Measurements from ENCODE around the gene SERPINA12. TPM values are rescaled to one million over a fixed set of nuclear protein-coding genes. Genes with fewer than 3 reads are reported as not detected.

Gene SERPINA12
- total and polyA plus RNA-seq, 2 of the 13 experiments (the other 11 are each of a cell fraction or from before 2014, with no cell fraction given) = 0.08 TPM; not detected in 1

DNA sequence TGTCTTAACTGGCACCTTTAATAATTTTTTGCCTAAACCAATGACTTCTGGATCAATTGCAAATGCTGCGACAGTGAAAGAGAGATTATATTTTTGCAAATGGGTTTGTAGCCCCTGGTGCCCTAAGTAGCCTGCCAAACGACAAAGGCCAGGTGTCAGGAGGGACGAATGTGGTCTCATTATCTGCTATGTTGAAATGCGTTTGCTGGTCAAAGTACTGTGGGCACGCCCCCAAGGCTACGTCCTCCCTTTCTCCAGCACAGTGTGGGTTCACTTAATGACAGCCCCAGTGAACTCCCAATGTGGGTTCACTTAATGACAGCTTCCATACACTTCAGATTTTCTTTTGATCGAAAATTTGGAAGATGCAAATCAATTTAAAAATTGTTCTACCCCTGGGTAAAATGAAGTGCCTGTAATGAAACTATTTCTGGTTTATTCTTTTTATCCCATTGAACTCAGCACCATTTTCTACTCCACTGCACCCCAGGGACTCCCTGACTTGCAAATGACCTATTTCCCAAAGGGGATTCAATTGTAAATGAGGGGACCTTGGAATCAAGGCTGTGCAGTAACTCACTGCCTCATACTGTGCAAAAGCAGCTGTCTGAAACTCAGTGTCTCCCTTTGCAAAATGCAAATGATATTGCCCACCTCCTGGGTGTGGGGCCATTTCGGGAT is 58.0 kb downstream of the SERPINA12 start (continued):
- TF ChIP-seq SIN3B (IDR thresholded peaks at IDR 0.05; ENCODE audit: low read length) = no peak
- TF ChIP-seq HNF1B (CRISPR knock-in tag; IDR thresholded peaks at IDR 0.05) = peak; percentile 55; the same call in 1 of the 2 replicates
- peak; percentile 9; the same call in 1 of the 2 replicates for TF ChIP-seq RAD21 (CRISPR knock-in tag; IDR thresholded peaks at IDR 0.05)
- TF ChIP-seq ZNF567 (CRISPR knock-in tag; IDR thresholded peaks at IDR 0.05; ENCODE audit: borderline replicate concordance) = no peak
- no peak for TF ChIP-seq EEA1 (CRISPR knock-in tag; IDR thresholded peaks at IDR 0.05; ENCODE audit: borderline replicate concordance)
- TF ChIP-seq, protein P1, sequence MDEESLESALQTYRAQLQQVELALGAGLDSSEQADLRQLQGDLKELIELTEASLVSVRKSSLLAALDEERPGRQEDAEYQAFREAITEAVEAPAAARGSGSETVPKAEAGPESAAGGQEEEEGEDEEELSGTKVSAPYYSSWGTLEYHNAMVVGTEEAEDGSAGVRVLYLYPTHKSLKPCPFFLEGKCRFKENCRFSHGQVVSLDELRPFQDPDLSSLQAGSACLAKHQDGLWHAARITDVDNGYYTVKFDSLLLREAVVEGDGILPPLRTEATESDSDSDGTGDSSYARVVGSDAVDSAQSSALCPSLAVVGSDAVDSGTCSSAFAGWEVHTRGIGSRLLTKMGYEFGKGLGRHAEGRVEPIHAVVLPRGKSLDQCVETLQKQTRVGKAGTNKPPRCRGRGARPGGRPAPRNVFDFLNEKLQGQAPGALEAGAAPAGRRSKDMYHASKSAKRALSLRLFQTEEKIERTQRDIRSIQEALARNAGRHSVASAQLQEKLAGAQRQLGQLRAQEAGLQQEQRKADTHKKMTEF (CRISPR knock-in tag; IDR thresholded peaks at IDR 0.05) = peak; percentile 58
- TF ChIP-seq ZBTB34 (CRISPR knock-in tag; IDR thresholded peaks at IDR 0.05) = no peak
- TF ChIP-seq FOXJ3 (CRISPR knock-in tag; IDR thresholded peaks at IDR 0.05; ENCODE audit: borderline replicate concordance) = no peak
- TF ChIP-seq RFXAP (CRISPR knock-in tag; IDR thresholded peaks at IDR 0.05; ENCODE audit: borderline replicate concordance) = no peak
- TF ChIP-seq ZNF280B (CRISPR knock-in tag; IDR thresholded peaks at IDR 0.05; ENCODE audit: borderline replicate concordance) = no peak
- TF ChIP-seq CHD2 (IDR thresholded peaks at IDR 0.05; ENCODE audit: low read depth, low read length) = no peak
- TF ChIP-seq, protein P2, sequence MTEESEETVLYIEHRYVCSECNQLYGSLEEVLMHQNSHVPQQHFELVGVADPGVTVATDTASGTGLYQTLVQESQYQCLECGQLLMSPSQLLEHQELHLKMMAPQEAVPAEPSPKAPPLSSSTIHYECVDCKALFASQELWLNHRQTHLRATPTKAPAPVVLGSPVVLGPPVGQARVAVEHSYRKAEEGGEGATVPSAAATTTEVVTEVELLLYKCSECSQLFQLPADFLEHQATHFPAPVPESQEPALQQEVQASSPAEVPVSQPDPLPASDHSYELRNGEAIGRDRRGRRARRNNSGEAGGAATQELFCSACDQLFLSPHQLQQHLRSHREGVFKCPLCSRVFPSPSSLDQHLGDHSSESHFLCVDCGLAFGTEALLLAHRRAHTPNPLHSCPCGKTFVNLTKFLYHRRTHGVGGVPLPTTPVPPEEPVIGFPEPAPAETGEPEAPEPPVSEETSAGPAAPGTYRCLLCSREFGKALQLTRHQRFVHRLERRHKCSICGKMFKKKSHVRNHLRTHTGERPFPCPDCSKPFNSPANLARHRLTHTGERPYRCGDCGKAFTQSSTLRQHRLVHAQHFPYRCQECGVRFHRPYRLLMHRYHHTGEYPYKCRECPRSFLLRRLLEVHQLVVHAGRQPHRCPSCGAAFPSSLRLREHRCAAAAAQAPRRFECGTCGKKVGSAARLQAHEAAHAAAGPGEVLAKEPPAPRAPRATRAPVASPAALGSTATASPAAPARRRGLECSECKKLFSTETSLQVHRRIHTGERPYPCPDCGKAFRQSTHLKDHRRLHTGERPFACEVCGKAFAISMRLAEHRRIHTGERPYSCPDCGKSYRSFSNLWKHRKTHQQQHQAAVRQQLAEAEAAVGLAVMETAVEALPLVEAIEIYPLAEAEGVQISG (CRISPR knock-in tag; IDR thresholded peaks at IDR 0.05) = peak; percentile 76
- no peak for TF ChIP-seq ZNF598 (CRISPR knock-in tag; IDR thresholded peaks at IDR 0.05; ENCODE audit: borderline replicate concordance)
- no peak for TF ChIP-seq PCBP1 (IDR thresholded peaks at IDR 0.05; ENCODE audit: borderline replicate concordance, low read depth, low read length)
- TF ChIP-seq ZNF792 (CRISPR knock-in tag; IDR thresholded peaks at IDR 0.05) = no peak
- no peak for TF ChIP-seq ZNF691 (CRISPR knock-in tag; IDR thresholded peaks at IDR 0.05; ENCODE audit: borderline replicate concordance, low read depth)
- TF ChIP-seq KDM5B (CRISPR knock-in tag; IDR thresholded peaks at IDR 0.05; ENCODE audit: borderline replicate concordance) = no peak
- no peak for TF ChIP-seq TBX3 (IDR thresholded peaks at IDR 0.05; ENCODE audit: borderline replicate concordance)
- TF ChIP-seq NKX3-1 (CRISPR knock-in tag; IDR thresholded peaks at IDR 0.05) = 0 out of 2 replicates have a peak, but pooled peaks have one; percentile 43
- TF ChIP-seq KLF12 (CRISPR knock-in tag; IDR thresholded peaks at IDR 0.05; ENCODE audit: borderline replicate concordance) = no peak

Measured in HepG2 (cell line).